ENCODE results near the gene STXBP5.

STXBP5 gene

GRCh38 chr6:147297663-147298316 lies 93.6 kb downstream of the STXBP5 start:
- DNase-seq (ENCODE audit: low read depth, low spot score), result no peak

- DNase-seq (ENCODE audit: low read depth, low spot score), result no peak
Observed at GRCh38 chr6:147298461-147298860, 94.2 kb downstream of the STXBP5 start.

DNA sequence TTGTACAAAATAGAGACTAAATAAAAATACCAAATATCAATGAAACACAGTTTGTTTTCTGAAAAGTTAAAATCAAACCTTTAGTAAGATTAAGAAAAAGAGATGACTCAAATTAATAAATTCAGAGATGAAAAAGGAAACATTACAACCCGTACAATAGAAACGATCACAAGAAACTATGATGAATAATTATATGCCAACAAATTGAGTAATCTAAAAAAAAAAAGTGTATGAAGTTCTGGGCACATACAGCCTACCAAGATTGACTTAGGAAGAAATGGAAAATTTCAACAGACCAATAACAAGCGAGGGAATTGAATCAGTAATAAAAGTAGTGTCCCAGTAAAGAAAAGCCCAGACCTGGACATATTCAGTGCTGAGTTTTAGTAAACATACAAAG lies 94.8 kb downstream of the STXBP5 start:
- DNase-seq (ENCODE audit: low read depth, low spot score), result no peak

DNA sequence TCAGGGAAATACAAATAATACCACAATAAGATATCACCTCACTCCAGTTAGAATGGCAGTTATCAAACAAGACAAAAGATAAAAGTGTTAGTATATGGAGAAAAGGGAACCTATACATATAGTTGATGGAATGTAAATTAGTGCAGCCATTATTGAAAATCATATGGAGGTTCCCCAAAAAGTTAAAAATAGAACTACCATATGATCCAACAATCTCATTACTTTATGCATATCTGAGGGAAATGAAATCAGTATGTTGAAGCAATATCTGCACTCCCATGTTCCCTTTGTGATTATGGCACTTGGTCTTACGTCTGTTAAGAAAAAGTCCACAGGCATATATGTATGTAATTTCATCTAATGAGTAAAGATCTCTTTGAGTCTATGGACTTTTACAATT lies 96.9 kb downstream of the STXBP5 start:
- no peak for DNase-seq (ENCODE audit: low read depth, low spot score)

- DNase-seq (ENCODE audit: low read depth, low spot score), result no peak
Observed at GRCh38 chr6:147304016-147304415, 99.8 kb downstream of the STXBP5 start.

DNA sequence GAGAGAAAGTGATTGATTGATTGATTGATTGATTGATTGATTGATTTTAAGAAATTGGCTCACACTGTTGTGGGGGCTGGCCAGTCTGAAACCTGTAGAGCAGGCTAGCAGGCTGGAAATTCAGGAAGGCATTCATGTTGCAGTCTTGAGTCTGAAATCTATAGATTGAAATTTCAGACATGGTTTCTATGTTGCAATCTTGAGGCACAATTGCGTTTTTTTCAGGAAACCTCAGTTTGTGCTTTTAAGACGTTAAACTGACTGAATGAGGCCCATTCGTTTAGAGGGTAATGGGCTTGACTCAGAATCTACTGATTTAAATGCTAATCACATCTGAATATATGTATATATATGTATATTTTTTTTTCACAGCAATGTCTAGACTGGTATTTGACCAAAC lies 106.3 kb downstream of the STXBP5 start:
- no peak for DNase-seq (ENCODE audit: low read depth, low spot score)

DNA sequence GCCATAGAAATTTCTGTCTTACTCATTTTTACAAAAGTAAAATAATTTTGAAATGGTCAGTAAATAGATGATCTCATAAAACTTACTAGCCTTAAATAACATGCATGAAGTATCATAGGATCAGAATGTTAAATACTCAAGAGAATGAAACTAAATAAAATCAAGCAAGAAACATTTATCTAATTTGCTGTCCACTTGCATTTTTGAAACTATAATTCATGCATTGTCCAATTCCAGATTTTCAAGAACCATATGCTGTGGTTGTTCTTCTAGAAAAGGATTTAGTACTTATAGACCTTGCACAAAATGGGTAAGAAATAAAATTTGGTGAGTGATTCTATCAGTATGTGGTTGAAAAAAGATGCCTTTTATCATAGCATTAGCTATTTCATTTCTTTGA lies 107.0 kb downstream of the STXBP5 start:
- no peak for DNase-seq (ENCODE audit: low read depth, low spot score)

DNA sequence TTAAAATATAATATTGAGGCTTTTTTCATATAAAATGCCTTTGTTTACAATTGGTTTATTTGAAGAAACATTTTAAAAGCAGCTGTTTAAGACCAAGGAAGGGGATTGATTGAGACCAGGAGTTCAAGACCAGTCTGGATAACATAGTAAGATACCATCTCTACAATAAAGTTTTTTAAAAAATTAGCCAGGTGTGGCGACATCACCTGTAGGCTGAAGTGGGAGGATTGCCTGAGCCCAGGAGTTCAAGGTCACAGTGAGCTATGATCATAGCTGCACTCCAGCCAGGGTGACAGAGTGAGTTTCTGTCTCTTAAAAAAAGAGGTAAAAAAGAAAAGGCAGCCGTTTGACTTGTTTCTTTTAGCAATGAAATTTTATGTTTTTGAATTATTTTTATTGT lies 117.0 kb downstream of the STXBP5 start:
- no peak for DNase-seq (ENCODE audit: low read depth, low spot score)

DNA sequence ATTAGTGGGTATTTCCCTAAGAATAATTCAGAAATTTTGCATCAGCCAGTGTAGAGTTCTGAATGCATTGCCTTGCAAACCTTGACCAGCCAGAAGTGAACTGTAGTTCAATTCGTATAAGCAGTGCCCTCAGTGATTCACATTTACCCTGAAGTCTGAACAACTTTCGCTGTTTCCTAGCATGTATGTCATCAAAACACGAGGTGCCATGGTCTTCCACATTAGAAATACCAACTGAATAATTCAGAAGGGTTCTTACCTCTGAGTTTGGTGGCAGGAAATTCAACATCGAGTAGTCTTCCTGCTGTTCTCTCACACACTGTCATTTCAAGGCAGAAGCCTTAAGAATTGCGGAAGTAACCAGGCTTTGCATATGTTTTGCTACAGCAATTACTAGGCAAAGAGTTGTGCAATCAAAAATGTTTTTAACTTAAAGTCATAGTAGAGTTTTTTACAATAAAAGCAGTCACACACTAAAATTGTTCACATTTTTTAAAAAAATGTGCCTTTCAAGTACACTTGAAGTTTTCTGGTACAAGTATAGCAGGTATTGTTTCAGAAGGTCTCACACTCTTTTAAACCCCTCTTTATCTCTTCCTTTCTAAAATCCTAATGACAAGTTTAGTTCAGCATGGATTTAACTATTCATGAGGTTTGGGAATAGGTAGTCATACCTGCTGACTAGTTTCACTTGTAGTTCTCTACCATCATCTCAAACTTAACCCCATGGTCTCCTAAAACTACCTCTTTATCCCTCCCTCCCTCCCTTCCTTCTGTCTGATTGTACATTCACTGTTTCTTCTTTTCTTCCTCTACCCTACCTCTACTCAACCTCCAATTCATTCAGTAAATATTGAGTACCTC lies 118.3 kb downstream of the STXBP5 start:
- DNase-seq (ENCODE audit: low read depth, low spot score), result no peak

DNA sequence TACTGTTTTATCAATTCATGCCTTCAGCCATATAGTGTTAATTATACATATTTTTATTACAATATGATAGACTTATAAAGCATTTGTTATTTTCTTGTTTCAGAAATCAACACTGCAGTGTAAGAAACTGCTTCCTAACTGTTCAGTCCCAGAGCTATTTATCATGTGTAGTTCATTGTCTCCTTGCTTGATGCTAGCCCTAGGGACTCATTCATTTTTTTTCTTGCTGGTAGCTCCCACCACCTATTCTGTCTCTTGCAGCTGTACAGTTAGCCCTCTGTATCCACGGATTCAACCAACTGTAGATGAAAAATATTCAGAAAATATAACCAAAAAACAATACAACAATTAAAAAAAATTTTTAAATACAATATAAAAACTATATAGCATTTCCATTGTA lies 121.3 kb downstream of the STXBP5 start:
- DNase-seq (ENCODE audit: low read depth, low spot score), result no peak

DNA sequence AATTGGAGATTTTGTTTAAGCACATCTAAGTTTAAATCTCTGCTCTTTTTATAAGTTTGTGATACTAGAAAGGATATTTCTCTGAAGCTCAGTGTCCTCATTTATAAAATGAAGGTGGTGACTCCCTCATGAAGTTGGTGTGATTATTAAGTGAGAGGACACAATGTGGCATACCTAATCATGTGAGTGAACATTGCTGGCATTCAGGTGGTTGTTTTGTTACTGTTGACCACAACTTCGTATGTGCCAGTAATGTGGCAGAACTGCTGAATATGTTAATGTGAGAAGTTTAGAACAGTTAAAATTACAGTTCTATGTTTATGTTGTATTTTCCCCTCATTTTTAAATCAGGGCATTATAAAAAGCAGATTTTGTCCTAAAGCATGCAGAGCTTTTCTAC lies 127.2 kb downstream of the STXBP5 start:
- no peak for DNase-seq (ENCODE audit: low read depth, low spot score)

- DNase-seq (ENCODE audit: low read depth, low spot score), result no peak
Observed at GRCh38 chr6:147337921-147338320, 133.7 kb downstream of the STXBP5 start.

DNA sequence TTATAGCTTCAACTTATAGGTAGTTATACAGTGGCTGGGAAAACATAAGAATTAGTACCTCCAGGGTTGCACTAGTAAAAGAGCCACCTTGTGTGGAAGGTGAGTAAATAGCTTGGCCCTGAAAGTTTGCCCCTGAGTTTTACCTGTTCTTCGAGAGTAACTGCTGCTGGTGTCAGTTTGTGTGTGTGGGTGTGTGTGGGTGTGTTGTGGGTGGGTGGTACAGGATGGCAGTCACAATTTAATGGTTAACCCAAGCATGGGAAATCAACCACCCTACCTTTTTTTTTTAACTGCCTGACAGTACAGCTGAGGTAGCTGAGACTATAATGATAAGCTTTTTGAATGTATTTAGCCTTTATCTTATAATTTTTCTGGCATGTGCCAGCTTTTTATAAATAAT lies 137.3 kb downstream of the STXBP5 start:
- DNase-seq (ENCODE audit: low read depth, low spot score), result no peak

GRCh38 chr6:147345902-147346301 lies 141.7 kb downstream of the STXBP5 start:
- no peak for DNase-seq (ENCODE audit: low read depth, low spot score)

- no peak for DNase-seq (ENCODE audit: low read depth, low spot score)
Observed at GRCh38 chr6:147347179-147347881, 143.1 kb downstream of the STXBP5 start.

- no peak for DNase-seq (ENCODE audit: low read depth, low spot score)
Observed at GRCh38 chr6:147347882-147348575, 143.8 kb downstream of the STXBP5 start.

- no peak for DNase-seq (ENCODE audit: low read depth, low spot score)
Observed at GRCh38 chr6:147361311-147361981, 157.2 kb downstream of the STXBP5 start.

GRCh38 chr6:147366290-147366689 lies 162.1 kb downstream of the STXBP5 start:
- DNase-seq (ENCODE audit: low read depth, low spot score), result no peak

GRCh38 chr6:147371325-147371724 lies 167.1 kb downstream of the STXBP5 start:
- no peak for DNase-seq (ENCODE audit: low read depth, low spot score)

GRCh38 chr6:147372806-147373205 lies 168.6 kb downstream of the STXBP5 start:
- no peak for DNase-seq (ENCODE audit: low read depth, low spot score)

- no peak for DNase-seq (ENCODE audit: low read depth, low spot score)
Observed at GRCh38 chr6:147378819-147379218, 174.6 kb downstream of the STXBP5 start.
